GM19468 (cell line): ENCODE measurements around the gene GK.
"Not testable (repeated sequence)": the region's sequence is repeated elsewhere in the genome, so short reads cannot be mapped to it uniquely, and the experiment has no call there.

Experiments used
- ATAC-seq: cut with Tn5 transposase; IDR thresholded peaks from one replicate; pipeline ENCODE4 v1.9.1; 2021; ENCODE audit warnings: mild to moderate bottlenecking, moderate library complexity, moderate number of reproducible peaks; ENCODE audit not compliant: unreplicated experiment; ENCODE audit errors: extremely low read depth

Gene GK

GRCh38 chrX:30690330-30690729 is 37.1 kb downstream of the GK start:
- no peak for ATAC-seq

GRCh38 chrX:30693999-30694650 is 40.9 kb downstream of the GK start:
- no peak for ATAC-seq

- ATAC-seq, result no peak
Observed at GRCh38 chrX:30702736-30703135, 49.5 kb downstream of the GK start.

- no peak for ATAC-seq
Observed at GRCh38 chrX:30706216-30706775, 53.1 kb downstream of the GK start.

GRCh38 chrX:30712214-30712613 is 59.0 kb downstream of the GK start:
- no peak for ATAC-seq

GRCh38 chrX:30713061-30713525 is 59.9 kb downstream of the GK start:
- peak; percentile 94 for ATAC-seq

- ATAC-seq, result no peak
Observed at GRCh38 chrX:30714138-30714537, 60.9 kb downstream of the GK start.

- no peak for ATAC-seq
Observed at GRCh38 chrX:30715976-30716375, 62.8 kb downstream of the GK start.

- no peak for ATAC-seq
Observed at GRCh38 chrX:30733852-30734660, 80.8 kb downstream of the GK start.

- ATAC-seq, result no peak
Observed at GRCh38 chrX:30734782-30735181, 81.6 kb downstream of the GK start.

GRCh38 chrX:30735839-30736238 is 82.6 kb downstream of the GK start:
- no peak for ATAC-seq

GRCh38 chrX:30741545-30741944 is 88.3 kb downstream of the GK start:
- ATAC-seq, result no peak

- no peak for ATAC-seq
Observed at GRCh38 chrX:30748342-30748960, 95.2 kb downstream of the GK start.

- no peak for ATAC-seq
Observed at GRCh38 chrX:30751497-30751896, 98.3 kb downstream of the GK start.

GRCh38 chrX:30762755-30763154 is 109.5 kb downstream of the GK start:
- no peak for ATAC-seq

- ATAC-seq, result not testable (repeated sequence)
Observed at GRCh38 chrX:30773764-30774163, 120.5 kb downstream of the GK start.

GRCh38 chrX:30777575-30777974 is 124.4 kb downstream of the GK start:
- ATAC-seq, result no peak

GRCh38 chrX:30779453-30780030 is 126.3 kb downstream of the GK start:
- no peak for ATAC-seq
